GM12878 (cell line): ENCODE measurements around the gene NRSN1. TPM values are rescaled to one million over a fixed set of nuclear protein-coding genes. Genes with fewer than 3 reads are reported as not detected.

ENCODE experiments used
- ATAC-seq: fragments of 200-7000 bp; cut with Tn5 transposase; 3 replicates; pipeline ENCODE4 v1.9.1; 2020; ENCODE audit warnings: mild to moderate bottlenecking, moderate library complexity
- BruUV-seq: library from RNA; stranded (reverse); fragments of 400-500 nt; replicated peaks from 2 replicates; lab custom pipeline; 2021; lab: Mats Ljungman, UMichigan
- CTCF ChIA-PET: fragments of 300-600 bp; sonication (Branson Sonifier 250); formaldehyde crosslinking; extraction: SDS; loops from one replicate; lab custom pipeline; 2021; ENCODE audit warnings: inconsistent platforms; lab: Yijun Ruan, JAX
- POLR2A ChIA-PET: fragments of 350-600 bp; formaldehyde crosslinking; extraction: SDS; loops from one replicate; lab custom pipeline; 2021; ENCODE audit warnings: inconsistent platforms; lab: Charles Lee
- RAD21 ChIA-PET: fragments of 300-600 bp; sonication (Branson Sonifier 250); formaldehyde crosslinking; loops from one replicate; lab custom pipeline; 2023; ENCODE audit warnings: antibody characterized with exemption; ENCODE audit not compliant: unreplicated experiment; lab: Charles Lee
- SMC1A ChIA-PET: fragments of 300-600 bp; sonication (Branson Sonifier 250); formaldehyde crosslinking; loops from one replicate; lab custom pipeline; 2023; ENCODE audit not compliant: unreplicated experiment, uncharacterized antibody; lab: Charles Lee
- DNase-seq: peaks from one replicate; pipeline ENCODE4 v3.0.0-alpha.2; 2011; ENCODE audit warnings: low read depth, low spot score
- FAIRE-seq: peaks from 3 replicates; lab custom pipeline; 2011; peaks lifted over from hg19 to GRCh38; lab: Jason Lieb, UNC
- H2AFZ ChIP-seq: 2 replicates; pipeline ENCODE4 v1.6.0; 2011; ENCODE audit warnings: low read depth, low read length, control low read depth; ENCODE audit not compliant: control insufficient read depth
- H3K27ac ChIP-seq: 2 replicates; pipeline ENCODE4 v1.5.1; 2011; ENCODE audit warnings: control low read depth; ENCODE audit not compliant: control insufficient read depth, insufficient read depth
- H3K27me3 ChIP-seq, 2 experiments: replicated peaks in 1 of 2; 2 replicates each; pipeline versions ENCODE4 v1.6.0 to v1.6.1; 2011; ENCODE audit warnings: low read length in 1 of 2; ENCODE audit not compliant: control insufficient read depth in 2 of 2, insufficient read depth in 2 of 2
- H3K36me3 ChIP-seq, 2 experiments: 2 replicates each; pipeline ENCODE4 v1.5.1; 2011; ENCODE audit warnings: low read length in 1 of 2; ENCODE audit not compliant: control insufficient read depth in 2 of 2, insufficient read depth in 2 of 2
- H3K4me1 ChIP-seq: 2 replicates; pipeline ENCODE4 v1.6.1; 2011; ENCODE audit warnings: mild to moderate bottlenecking, low read length, moderate library complexity, mixed read lengths; ENCODE audit not compliant: control insufficient read depth, insufficient read depth
- H3K4me2 ChIP-seq: 2 replicates; pipeline ENCODE4 v1.6.0; 2011; ENCODE audit warnings: control low read depth; ENCODE audit not compliant: control insufficient read depth, insufficient read depth
- H3K4me3 ChIP-seq: fragments of 200-600 bp; sonication (generic); 2 replicates; pipeline ENCODE4 v1.5.1; 2016
- H3K79me2 ChIP-seq: 2 replicates; pipeline ENCODE4 v1.6.0; 2011; ENCODE audit warnings: low read length; ENCODE audit not compliant: control insufficient read depth, insufficient read depth
- H3K9ac ChIP-seq: 2 replicates; pipeline ENCODE4 v1.8.0; 2011; ENCODE audit warnings: low read length, control low read depth, mixed read lengths; ENCODE audit not compliant: control insufficient read depth, insufficient read depth
- H3K9me3 ChIP-seq: replicated peaks from 3 replicates; pipeline ENCODE4 v1.5.1; 2011; ENCODE audit warnings: mild to moderate bottlenecking, low read length; ENCODE audit not compliant: control insufficient read depth, insufficient read depth
- H4K20me1 ChIP-seq: 2 replicates; pipeline ENCODE4 v1.6.0; 2011; ENCODE audit not compliant: control insufficient read depth, insufficient read depth
- ATF3 ChIP-seq: IDR thresholded peaks from 2 replicates; pipeline ENCODE4 v1.6.1; 2011; ENCODE audit warnings: low read depth, mild to moderate bottlenecking, low read length, moderate library complexity, borderline replicate concordance; ENCODE audit errors: extremely low read depth
- BMI1 ChIP-seq: fragments of 450-650 bp; IDR thresholded peaks from 2 replicates; pipeline ENCODE4 v1.6.1; 2016; ENCODE audit warnings: mild to moderate bottlenecking, moderate library complexity, borderline replicate concordance
- CUX1 ChIP-seq: IDR thresholded peaks from 2 replicates; pipeline ENCODE4 v1.6.1; 2012; ENCODE audit warnings: improper control_type of control experiment, low read depth, low read length; ENCODE audit not compliant: insufficient replicate concordance
- E2F8 ChIP-seq: fragments of 450-650 bp; IDR thresholded peaks from 2 replicates; pipeline ENCODE4 v1.6.1; 2018; ENCODE audit warnings: mild to moderate bottlenecking, low read depth, moderate library complexity; ENCODE audit not compliant: partially characterized antibody
- ELK1 ChIP-seq: IDR thresholded peaks from 2 replicates; pipeline ENCODE4 v1.6.1; 2012; ENCODE audit warnings: low read depth, low read length, improper control_type of control experiment
- GABPA ChIP-seq: IDR thresholded peaks from 2 replicates; pipeline ENCODE4 v1.6.1; 2014; ENCODE audit warnings: antibody characterized with exemption, low read depth, mild to moderate bottlenecking, inconsistent platforms
- MLLT1 ChIP-seq: fragments of 450-650 bp; IDR thresholded peaks from 2 replicates; pipeline ENCODE4 v1.6.1; 2016; ENCODE audit warnings: mild to moderate bottlenecking
- MTA2 ChIP-seq: fragments of 450-650 bp; IDR thresholded peaks from 2 replicates; pipeline ENCODE4 v1.6.1; 2016; ENCODE audit warnings: low read depth, mild to moderate bottlenecking, moderate library complexity
- NFIC ChIP-seq: IDR thresholded peaks from 2 replicates; pipeline ENCODE4 v1.6.1; 2012; ENCODE audit warnings: low read depth, mild to moderate bottlenecking, inconsistent platforms, low read length, moderate library complexity
- NFXL1 ChIP-seq: fragments of 450-650 bp; IDR thresholded peaks from 2 replicates; pipeline ENCODE4 v1.6.1; 2017; ENCODE audit warnings: antibody characterized with exemption, mild to moderate bottlenecking, borderline replicate concordance
- RBBP5 ChIP-seq: fragments of 200-600 bp; sonication (generic); conservative IDR thresholded peaks from 2 replicates; pipeline ENCODE4 v1.6.1; 2016
- RFX5 ChIP-seq: IDR thresholded peaks from 2 replicates; pipeline ENCODE4 v1.6.1; 2011; ENCODE audit warnings: low read depth, low read length, improper control_type of control experiment
- SREBF1 ChIP-seq: IDR thresholded peaks from 2 replicates; pipeline ENCODE4 v1.6.1; 2012; ENCODE audit warnings: mild to moderate bottlenecking, low read length
- TCF3 ChIP-seq: IDR thresholded peaks from 2 replicates; pipeline ENCODE4 v1.6.1; 2012; ENCODE audit warnings: low read depth, mild to moderate bottlenecking, low read length, borderline replicate concordance; ENCODE audit not compliant: insufficient read depth
- WGBS: methylation state at CpG from one replicate; pipeline ENCODE4 v1.1.6; 2016; ENCODE audit warnings: low lambda C conversion rate; ENCODE audit not compliant: insufficient replicate concordance, insufficient coverage; ENCODE audit errors: missing lambda C conversion rate; 5-methylcytosine and 5-hydroxymethylcytosine counted together
- in situ Hi-C: fragments of 300-500 bp; cut with MboI; formaldehyde crosslinking; loops from 9 replicates; pipeline ENCODE4 v1.14.3; 2018; ENCODE audit warnings: mixed read lengths
- intact Hi-C: fragments of 100-400 bp; cut with micrococcal nuclease; formaldehyde crosslinking; loops from one replicate; pipeline ENCODE4 v1.14.2; 2022; ENCODE audit not compliant: unreplicated experiment
- polyA plus RNA-seq, 11 experiments: library from polyadenylated mRNA; depleted of rRNA in 4 of 11; unstranded in 6 of 11; stranded (reverse) in 5 of 11; fragments of >200 nt; fragmentation: Nextera tagmentation in 4 of 11; fragmentation: Illumina TruSeq in 1 of 11; extraction: Ambion mirVana in 4 of 11; extraction: Trizol in 1 of 11; gene quantifications; 1 replicate in 1 of 11; 2 replicates in 10 of 11; pipeline versions ENCODE4 v1.2.1 to v1.2.3, GENCODE V29; 2011 to 2016; ENCODE audit warnings: inconsistent platforms in 2 of 11, missing spikeins in 2 of 11, low read depth in 1 of 11
- total RNA-seq, 4 experiments: library from RNA; depleted of rRNA in 3 of 4; stranded (reverse); fragments of >200 nt in 3 of 4; fragmentation: Illumina TruSeq in 1 of 4; extraction: Trizol in 1 of 4; gene quantifications; 2 replicates each; pipeline versions ENCODE4 v1.2.1 to v1.2.3, GENCODE V29; 2013 to 2021

The NRSN1 gene
- total and polyA plus RNA-seq, 10 of the 15 experiments (the other 5 are each of a cell fraction or from before 2014, with no cell fraction given), result not detected

GRCh38 chr6:24139639-24140038 lies 13.6 kb downstream of the NRSN1 start:
- in situ Hi-C loops, result no loop called here
- no TSS peak for BruUV-seq
- TF ChIP-seq ATF3 (no peak), RFX5 (no peak), BMI1 (no peak), NFIC (no peak), MTA2 (no peak), GABPA (no peak), CUX1 (no peak), MLLT1 (no peak), NFXL1 (no peak), ELK1 (no peak), E2F8 (no peak), SREBF1 (no peak), TCF3 (no peak), RBBP5 (no peak)

More at GRCh38 chr6:24139639-24140038, 13.6 kb downstream of the NRSN1 start:
- H3K9ac ChIP-seq, result no peak overlapping the region
- H3K36me3 ChIP-seq, result no peaks in the 10 kb centered on the region
- H3K4me3 ChIP-seq, result no peak overlapping the region
- no peak overlapping the region for H3K27ac ChIP-seq
- no peak overlapping the region for H2AFZ ChIP-seq
- 19% methylated on average over 2 of the region's 2 CpGs for WGBS
- no peak for DNase-seq
- ATAC-seq, result no peak
- H3K79me2 ChIP-seq, result no peaks in the 10 kb centered on the region
- no peaks in the 10 kb centered on the region for H3K27me3 ChIP-seq
- H3K9me3 ChIP-seq, result no peaks in the 10 kb centered on the region; the same call in 2 of the 3 replicates
- no peak overlapping the region for H3K4me2 ChIP-seq
- no peaks in the 10 kb centered on the region for H3K4me1 ChIP-seq
- ChIA-PET SMC1A (no interaction called here), CTCF (no interaction called here), RAD21 (no interaction called here), POLR2A (no interaction called here)
- intact Hi-C loops, result no loop called here
- no peak for FAIRE-seq
- no peaks in the 10 kb centered on the region for H4K20me1 ChIP-seq
